ENCODE data around the gene ADAM19.
"Not testable (repeated sequence)": the region's sequence is repeated elsewhere in the genome, so short reads cannot be mapped to it uniquely, and the experiment has no call there.

The ADAM19 gene

GRCh38 chr5:157485340-157485739, 90.2 kb downstream of the ADAM19 start:
- DNase-seq (ENCODE audit: low read depth) = no peak

DNA sequence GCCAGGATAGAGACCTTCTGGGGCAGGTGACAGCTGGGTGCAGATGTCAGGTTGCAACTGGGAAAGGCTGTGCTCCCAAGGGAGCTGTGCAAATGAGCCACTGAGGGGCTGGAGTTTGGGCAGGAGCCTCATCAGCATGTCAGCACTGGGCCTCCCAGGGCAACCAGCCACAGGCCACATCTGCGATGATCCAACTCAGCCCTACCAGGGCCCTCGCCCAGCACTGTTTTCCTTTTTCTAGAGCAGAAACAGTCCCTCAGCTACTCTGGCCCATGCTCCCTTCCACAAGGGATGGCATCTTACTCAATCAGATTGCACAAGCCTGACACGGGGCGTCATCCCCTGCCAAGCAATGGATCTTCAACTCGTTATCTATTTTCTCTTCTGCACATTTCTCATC, 90.8 kb downstream of the ADAM19 start:
- DNase-seq (ENCODE audit: low read depth) = no peak

DNA sequence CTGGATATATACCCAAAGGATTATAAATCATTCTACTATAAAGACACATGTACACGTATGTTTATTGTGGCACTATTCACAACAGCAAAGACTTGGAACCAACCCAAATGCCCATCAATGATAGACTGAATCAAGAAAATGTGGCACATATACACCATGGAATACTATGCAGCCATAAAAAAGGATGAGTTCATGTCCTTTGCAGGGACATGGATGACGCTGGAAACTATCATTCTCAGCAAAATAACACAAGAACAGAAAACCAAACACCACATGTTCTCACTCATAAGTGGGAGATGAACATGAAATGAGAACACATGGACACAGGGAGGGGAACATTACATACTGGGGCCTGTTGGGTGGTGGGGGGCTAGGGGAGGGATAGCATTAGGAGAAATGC, 92.9 kb downstream of the ADAM19 start:
- not testable (repeated sequence) for DNase-seq (ENCODE audit: low read depth)

- no peak for DNase-seq (ENCODE audit: low read depth)
Measured at GRCh38 chr5:157481666-157482065, 93.9 kb downstream of the ADAM19 start.

GRCh38 chr5:157481265-157481664, 94.3 kb downstream of the ADAM19 start:
- DNase-seq (ENCODE audit: low read depth) = no peak

GRCh38 chr5:157479612-157480510, 95.7 kb downstream of the ADAM19 start:
- no peak for DNase-seq (ENCODE audit: low read depth)

- no peak for DNase-seq (ENCODE audit: low read depth)
Measured at GRCh38 chr5:157479166-157479565, 96.4 kb downstream of the ADAM19 start.

- no peak for DNase-seq (ENCODE audit: low read depth)
Measured at GRCh38 chr5:157478726-157479125, 96.8 kb downstream of the ADAM19 start.

DNA sequence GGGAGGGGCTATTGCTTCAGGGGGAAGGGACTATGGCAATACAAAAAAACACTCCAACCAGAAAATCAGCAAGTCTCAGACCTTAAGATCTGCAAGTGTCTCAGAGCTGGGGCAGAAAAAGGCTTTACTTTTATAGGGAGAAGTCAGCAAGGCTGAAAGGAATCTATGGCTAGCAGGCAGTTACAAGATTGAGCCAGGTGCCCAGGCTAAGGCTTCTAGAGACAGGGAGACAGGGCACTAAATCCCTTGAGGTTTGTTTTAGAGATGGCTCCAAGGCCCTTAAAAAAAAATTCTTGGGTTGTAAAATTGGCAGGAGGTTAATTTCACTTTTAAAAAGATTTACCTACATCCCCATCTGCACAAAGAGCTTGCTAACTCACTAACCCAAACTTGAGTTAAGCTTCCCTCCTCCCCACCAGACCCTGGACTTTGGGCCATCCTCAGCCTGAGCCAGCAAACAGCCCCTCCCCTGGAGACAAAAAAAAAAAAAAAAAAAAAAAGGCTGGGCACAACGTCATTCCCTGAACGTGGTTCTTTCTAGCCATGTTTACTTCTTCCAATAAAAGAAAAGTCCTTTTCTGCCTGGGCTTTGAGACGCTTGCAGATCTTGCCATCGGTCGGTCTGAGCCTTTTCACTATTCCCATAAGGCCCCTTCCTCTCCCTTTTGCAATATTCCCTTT, 97.6 kb downstream of the ADAM19 start:
- no peak for DNase-seq (ENCODE audit: low read depth)

DNA sequence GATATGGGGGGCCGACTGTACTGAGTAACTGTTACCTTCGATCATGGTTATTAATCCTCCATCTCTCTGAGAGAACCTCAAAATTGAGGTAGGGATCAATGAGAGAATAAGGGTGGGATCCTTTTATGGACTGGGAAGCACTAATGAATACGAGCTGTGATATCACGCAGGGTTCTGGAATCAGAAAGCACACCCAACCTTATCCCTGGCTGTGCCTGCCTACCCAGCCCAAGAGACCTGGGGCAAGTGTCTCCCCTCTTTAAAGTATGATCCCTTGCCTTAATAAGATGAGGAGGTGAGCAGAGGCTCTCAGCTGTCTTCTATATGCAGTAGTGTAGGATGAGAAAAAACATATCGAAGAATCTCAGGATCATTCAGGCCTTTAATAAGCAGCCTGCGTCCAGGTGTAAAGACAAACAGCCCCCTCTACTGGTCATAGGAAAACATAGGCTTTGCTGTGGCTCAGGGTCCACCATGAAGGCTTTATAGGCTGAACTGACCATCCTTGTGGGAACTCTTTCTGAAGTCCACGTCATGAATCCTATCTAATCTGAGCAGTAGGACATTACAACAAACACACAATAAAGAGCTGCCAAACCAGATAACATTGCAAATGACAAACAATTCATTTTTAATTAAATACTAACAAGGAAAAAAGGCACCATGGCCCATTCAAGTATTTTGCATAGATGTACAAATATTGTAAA, 98.7 kb downstream of the ADAM19 start:
- DNase-seq (ENCODE audit: low read depth) = no peak

DNA sequence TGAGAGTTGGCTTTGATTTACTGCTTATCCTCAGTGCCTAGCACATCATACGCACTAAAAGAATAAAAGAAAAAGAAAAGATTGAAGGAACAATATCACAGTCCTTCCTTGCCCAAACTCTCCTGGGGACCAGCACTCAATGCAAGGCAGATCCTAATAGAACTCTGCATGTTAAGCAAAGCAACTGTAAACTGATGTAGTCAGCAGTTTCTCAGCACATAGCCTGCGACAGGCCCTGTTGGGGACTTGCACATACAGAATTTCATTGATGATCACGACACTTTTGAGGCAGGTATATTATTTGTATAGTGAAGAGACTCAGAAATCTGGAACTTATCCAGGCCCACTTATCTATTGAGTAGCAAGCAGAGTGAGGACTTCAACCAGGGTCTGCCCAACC, 100.1 kb downstream of the ADAM19 start:
- DNase-seq (ENCODE audit: low read depth) = no peak

- no peak for DNase-seq (ENCODE audit: low read depth)
Measured at GRCh38 chr5:157473383-157474320, 101.9 kb downstream of the ADAM19 start.

GRCh38 chr5:157471709-157472108, 103.9 kb downstream of the ADAM19 start:
- no peak for DNase-seq (ENCODE audit: low read depth)

DNA sequence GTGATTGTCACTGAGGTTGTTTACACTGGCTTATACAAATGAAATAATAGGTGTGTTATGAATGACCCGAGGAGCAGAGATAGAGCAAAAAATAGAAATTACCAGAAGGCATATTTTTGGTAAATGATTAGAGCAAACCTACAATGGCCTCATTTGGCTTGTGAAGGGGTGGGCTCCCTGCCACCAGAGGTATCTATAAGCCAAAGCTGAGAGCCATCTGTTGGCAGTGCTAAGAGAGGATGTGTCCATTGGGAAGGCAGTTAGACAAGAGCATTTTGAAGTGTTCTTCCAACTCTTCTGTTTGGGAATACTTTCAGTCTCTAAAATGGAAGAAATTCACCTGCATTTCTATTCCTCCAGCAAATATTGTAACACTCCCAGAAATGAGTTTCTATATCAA, 104.9 kb downstream of the ADAM19 start:
- no peak for DNase-seq (ENCODE audit: low read depth)

DNA sequence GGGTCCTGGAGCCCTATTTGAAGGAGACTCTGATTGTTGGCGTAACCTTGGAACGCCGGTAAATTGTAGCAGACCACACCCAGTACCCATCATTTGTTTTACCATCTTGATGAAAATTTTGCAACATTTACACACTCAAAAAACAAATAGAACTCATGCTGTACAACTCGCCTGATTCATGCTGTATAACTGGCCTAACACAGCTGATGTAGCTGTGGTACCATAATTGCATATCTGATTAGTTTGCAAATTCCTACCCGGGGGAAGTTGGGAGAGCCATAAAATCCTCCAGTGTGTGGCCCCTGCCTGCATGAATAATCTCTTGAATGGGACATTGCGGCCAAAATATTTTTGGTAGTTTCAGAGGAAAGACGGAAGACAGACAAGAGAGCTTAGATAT, 105.9 kb downstream of the ADAM19 start:
- no peak for DNase-seq (ENCODE audit: low read depth)

- DNase-seq (ENCODE audit: low read depth) = no peak
Measured at GRCh38 chr5:157469073-157469472, 106.5 kb downstream of the ADAM19 start.

GRCh38 chr5:157468293-157468965, 107.1 kb downstream of the ADAM19 start:
- no peak for DNase-seq (ENCODE audit: low read depth)

GRCh38 chr5:157464519-157465171, 110.9 kb downstream of the ADAM19 start:
- DNase-seq (ENCODE audit: low read depth) = no peak

DNA sequence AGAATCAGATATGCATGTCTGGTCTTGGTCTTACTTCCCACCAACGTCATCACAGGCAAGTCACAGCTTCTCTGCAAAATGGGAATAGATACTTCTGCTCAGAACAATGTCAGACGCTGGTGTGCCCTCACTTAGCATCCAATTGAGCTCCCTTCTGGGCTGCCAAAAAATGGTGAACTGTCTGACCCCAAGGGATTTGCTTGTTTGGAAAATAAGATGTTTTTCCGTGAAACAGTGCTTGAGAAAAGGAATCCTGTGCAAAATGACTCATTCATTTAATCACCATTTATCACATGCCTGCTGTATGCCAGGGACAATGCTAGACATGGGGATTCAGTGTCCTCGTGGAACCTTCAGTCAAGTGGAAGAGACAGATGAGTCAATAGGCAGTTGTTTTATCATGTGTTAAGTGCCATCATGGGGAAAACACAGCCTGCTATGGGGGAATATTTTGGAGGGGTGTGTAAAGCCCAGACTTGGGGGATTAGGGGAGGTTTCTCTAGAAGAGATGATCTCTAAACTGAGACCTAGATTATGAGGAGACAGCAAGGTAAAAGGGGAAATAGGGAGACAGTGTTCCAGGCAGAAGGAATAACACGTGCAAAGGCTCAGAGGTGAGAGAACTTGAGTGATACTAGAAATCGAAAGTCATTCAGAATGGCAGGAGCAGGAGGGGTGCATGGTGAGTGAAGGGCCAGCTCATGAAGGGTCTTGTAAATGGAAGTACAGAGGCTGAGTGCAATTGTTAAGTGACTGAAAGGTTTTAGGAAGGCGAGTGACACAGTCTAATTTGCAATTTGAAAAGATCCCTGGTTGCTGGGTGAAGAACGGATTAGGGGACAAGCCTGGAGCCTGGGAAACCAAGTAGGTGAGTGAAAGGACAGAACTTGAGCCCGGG, 111.7 kb downstream of the ADAM19 start:
- no peak for DNase-seq (ENCODE audit: low read depth)

Measured in T follicular helper cell (primary cell).